ENCODE measurements around the gene TNPO3.

Gene TNPO3

DNA sequence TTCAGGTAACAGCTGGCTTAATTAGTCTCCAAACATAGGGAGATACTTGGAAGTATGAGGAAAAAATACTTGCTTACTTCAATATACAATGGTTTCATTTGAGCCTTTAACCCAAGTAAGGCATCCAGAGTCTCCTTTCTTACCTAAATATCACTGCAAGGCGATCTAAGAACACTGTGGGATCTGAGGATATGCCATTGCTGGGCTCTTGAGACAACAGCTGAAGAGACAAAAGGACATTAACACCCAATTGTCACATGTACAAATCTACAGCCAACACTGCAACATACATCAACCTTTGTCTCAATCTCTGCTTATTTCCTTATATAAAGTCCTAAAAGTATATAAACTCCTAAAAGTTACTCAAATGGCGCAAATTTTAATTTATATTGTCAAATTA, 72.8 kb downstream of the TNPO3 start:
- in situ Hi-C loops (cut with MboI; ENCODE audit: low sequenced_read_pairs, unreplicated experiment): no loop called here
- no peak for DNase-seq (ENCODE audit: low spot score)
- TF ChIP-seq, protein P1, sequence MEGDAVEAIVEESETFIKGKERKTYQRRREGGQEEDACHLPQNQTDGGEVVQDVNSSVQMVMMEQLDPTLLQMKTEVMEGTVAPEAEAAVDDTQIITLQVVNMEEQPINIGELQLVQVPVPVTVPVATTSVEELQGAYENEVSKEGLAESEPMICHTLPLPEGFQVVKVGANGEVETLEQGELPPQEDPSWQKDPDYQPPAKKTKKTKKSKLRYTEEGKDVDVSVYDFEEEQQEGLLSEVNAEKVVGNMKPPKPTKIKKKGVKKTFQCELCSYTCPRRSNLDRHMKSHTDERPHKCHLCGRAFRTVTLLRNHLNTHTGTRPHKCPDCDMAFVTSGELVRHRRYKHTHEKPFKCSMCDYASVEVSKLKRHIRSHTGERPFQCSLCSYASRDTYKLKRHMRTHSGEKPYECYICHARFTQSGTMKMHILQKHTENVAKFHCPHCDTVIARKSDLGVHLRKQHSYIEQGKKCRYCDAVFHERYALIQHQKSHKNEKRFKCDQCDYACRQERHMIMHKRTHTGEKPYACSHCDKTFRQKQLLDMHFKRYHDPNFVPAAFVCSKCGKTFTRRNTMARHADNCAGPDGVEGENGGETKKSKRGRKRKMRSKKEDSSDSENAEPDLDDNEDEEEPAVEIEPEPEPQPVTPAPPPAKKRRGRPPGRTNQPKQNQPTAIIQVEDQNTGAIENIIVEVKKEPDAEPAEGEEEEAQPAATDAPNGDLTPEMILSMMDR (IDR thresholded peaks at IDR 0.05; ENCODE audit: borderline replicate concordance, control extremely low read depth, extremely low read depth, insufficient read depth, missing control alignments): no peak

DNA sequence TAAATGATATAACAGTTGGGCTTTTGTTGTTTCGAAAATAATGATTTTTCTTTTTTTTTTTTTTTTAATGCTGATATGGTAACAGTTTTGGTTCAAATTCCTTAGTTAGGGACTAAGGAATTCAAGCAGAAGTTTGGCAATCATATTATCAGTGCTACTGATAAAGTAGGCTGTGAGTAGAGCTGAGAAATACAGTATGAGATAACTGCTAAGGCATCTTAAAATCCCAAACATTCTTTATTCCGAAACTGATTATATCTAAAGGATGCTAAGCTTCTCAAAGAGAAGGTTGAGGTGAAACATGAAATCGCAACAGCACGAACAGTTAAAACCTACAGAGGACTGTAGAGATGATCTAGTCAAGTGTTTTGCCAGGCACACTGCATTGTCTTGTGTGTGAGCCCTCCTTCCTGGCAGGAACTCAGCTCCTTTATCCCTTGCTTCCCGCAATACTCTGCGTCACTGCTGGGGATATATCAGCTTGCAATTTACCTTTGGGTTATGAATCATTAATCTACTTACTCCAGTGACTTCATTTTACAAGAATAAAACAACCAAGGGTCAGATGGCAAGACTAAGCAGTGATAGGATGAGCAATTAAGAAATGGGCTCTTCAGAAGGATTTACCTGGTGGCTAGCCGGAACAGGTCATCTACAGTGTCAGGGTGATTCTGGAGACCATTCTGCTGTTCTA, 80.5 kb downstream of the TNPO3 start:
- no peak for DNase-seq (ENCODE audit: low spot score)
- in situ Hi-C loops (cut with MboI; ENCODE audit: low sequenced_read_pairs, unreplicated experiment): no loop called here
- TF ChIP-seq, protein P1 (IDR thresholded peaks at IDR 0.05; ENCODE audit: borderline replicate concordance, control extremely low read depth, extremely low read depth, insufficient read depth, missing control alignments): no peak

DNA sequence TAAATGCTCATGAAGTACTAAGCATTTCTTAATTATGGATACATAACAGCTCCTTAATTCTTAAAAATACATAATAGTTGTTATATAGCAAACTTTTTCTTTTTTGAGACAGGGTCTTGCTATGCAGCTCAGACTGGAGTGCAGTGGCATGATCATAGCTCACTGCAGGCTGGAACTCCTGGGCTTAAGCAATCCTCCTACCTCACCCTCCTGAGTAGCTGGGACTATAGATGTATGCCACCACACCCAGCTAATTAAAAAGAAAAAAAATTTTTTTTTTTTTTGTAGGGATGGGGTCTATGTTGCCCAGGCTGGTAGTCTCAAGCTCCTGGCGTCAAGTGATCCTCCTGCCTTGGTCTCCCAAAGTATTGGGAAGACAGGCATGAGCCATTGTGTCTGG, 86.3 kb downstream of the TNPO3 start:
- TF ChIP-seq, protein P1 (IDR thresholded peaks at IDR 0.05; ENCODE audit: borderline replicate concordance, control extremely low read depth, extremely low read depth, insufficient read depth, missing control alignments): no peak
- in situ Hi-C loops (cut with MboI; ENCODE audit: low sequenced_read_pairs, unreplicated experiment): no loop called here
- no peak for DNase-seq (ENCODE audit: low spot score)

DNA sequence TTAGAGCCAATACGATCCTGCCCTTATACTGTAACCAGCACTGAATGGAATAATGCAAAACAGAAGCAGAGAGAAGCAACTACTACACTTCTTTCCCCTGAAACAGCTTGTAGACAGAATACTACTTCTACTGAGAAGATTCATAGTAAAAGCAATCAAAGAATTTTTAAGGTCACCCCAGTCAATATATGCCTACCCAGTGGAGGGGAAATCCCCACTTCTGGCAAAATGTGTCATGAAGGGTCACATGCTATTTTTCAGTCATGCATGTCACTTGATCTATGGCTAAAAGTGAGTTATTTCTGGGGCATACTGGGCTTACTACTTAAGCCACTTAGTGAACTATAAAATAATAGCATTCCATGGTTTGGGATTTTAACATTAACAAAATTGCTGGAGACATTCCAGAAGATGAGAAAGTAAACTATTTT, 91.6 kb downstream of the TNPO3 start:
- in situ Hi-C loops (cut with MboI; ENCODE audit: low sequenced_read_pairs, unreplicated experiment): no loop called here
- DNase-seq (ENCODE audit: low spot score): peak; percentile 76
- TF ChIP-seq, protein P1 (IDR thresholded peaks at IDR 0.05; ENCODE audit: borderline replicate concordance, control extremely low read depth, extremely low read depth, insufficient read depth, missing control alignments): no peak

DNA sequence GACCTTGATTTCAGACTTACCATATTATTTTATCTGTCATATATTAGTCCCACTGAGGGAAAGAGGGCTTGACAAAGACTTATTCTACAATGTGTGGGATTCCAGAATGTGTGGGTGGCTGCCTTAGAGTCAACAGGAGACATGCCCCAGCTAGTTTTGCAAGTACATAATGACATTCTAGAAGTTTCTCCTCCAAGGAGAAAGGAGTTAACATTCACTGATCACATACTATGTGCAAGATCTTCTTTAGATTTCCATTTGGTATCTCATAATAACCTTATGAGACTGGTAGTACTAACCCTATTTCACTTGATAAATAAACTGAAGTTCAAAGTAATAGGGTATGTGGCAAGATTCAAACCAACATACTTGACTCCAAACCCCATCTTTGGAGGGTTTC, 92.0 kb downstream of the TNPO3 start:
- TF ChIP-seq, protein P1 (IDR thresholded peaks at IDR 0.05; ENCODE audit: borderline replicate concordance, control extremely low read depth, extremely low read depth, insufficient read depth, missing control alignments): no peak
- no peak for DNase-seq (ENCODE audit: low spot score)
- in situ Hi-C loops (cut with MboI; ENCODE audit: low sequenced_read_pairs, unreplicated experiment): no loop called here

DNA sequence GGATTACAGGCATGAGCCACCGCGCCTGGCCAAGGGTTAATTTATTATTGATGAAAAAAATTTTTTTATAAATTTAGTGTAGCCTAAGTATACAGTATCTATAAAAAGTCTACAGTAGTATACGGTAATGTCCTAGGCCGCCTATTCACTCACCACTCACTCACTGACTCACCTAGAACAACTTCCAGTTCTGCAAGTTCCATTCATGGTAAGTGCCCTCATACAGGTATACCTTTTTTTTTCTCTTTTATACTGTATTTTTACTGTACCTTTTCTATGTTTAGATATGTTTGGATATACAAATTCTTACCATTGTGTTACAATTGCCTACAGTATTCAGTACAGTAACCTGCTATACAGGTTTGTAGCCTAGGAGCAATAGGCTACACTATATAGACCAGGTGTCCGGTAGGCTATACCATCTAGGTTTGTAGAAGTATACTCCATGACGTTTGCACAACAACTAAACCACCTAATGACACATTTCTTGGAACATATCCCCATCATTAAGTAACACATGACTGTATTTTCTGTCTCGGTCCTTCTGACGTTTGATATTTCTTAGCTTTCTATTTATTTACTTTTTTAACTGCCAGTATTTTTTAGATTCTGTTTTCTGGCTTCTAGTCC, 93.8 kb downstream of the TNPO3 start:
- in situ Hi-C loops (cut with MboI; ENCODE audit: low sequenced_read_pairs, unreplicated experiment): no loop called here
- DNase-seq (ENCODE audit: low spot score): no peak

More for the DNA sequence above, 93.8 kb downstream of the TNPO3 start:
- TF ChIP-seq, protein P1 (IDR thresholded peaks at IDR 0.05; ENCODE audit: borderline replicate concordance, control extremely low read depth, extremely low read depth, insufficient read depth, missing control alignments): no peak

All from GM13976 (cell line).